Parathyroid adenoma (tissue), 2 donors: Measurements from ENCODE around the gene ZNF532.

Source experiments
- H2AFZ ChIP-seq: fragments of 300-600 bp; sonication (generic); one replicate; pipeline ENCODE4 v1.7.0; 2017; ENCODE audit warnings: antibody characterized with exemption, mild to moderate bottlenecking
- H3K27ac ChIP-seq: fragments of 300-600 bp; sonication (generic); one replicate; pipeline ENCODE4 v1.7.0; 2017
- H3K27me3 ChIP-seq: fragments of 300-600 bp; sonication (generic); one replicate; pipeline ENCODE4 v1.7.0; 2017; ENCODE audit warnings: low read length; ENCODE audit not compliant: control insufficient read depth, insufficient read depth
- H3K36me3 ChIP-seq: fragments of 300-600 bp; sonication (generic); one replicate; pipeline ENCODE4 v1.7.0; 2017; ENCODE audit warnings: low read length; ENCODE audit not compliant: control insufficient read depth, insufficient read depth
- H3K4me1 ChIP-seq: fragments of 300-600 bp; sonication (generic); one replicate; pipeline ENCODE4 v1.7.0; 2017; ENCODE audit warnings: control low read depth
- H3K4me2 ChIP-seq: fragments of 300-600 bp; sonication (generic); one replicate; pipeline ENCODE4 v1.7.0; 2017; ENCODE audit warnings: low read length
- H3K4me3 ChIP-seq: fragments of 300-600 bp; sonication (generic); one replicate; pipeline ENCODE4 v1.7.0; 2017; ENCODE audit warnings: low read depth, low read length
- H3K79me2 ChIP-seq: fragments of 300-600 bp; sonication (generic); one replicate; pipeline ENCODE4 v1.7.0; 2017; ENCODE audit warnings: control low read depth
- H3K9ac ChIP-seq: fragments of 300-600 bp; sonication (generic); one replicate; pipeline ENCODE4 v1.7.0; 2017; ENCODE audit warnings: mild to moderate bottlenecking
- H3K9me3 ChIP-seq: fragments of 300-600 bp; sonication (generic); one replicate; pipeline ENCODE4 v1.7.0; 2017; ENCODE audit warnings: low read length; ENCODE audit not compliant: control insufficient read depth
- TF ChIP-seq, protein P1 (sequence below): fragments of 300-600 bp; sonication (generic); IDR thresholded peaks from one replicate; pipeline ENCODE4 v1.7.0; 2017; ENCODE audit warnings: antibody characterized with exemption, mild to moderate bottlenecking
- donor health status: primary hyperparathyroidism.

ZNF532 gene

DNA sequence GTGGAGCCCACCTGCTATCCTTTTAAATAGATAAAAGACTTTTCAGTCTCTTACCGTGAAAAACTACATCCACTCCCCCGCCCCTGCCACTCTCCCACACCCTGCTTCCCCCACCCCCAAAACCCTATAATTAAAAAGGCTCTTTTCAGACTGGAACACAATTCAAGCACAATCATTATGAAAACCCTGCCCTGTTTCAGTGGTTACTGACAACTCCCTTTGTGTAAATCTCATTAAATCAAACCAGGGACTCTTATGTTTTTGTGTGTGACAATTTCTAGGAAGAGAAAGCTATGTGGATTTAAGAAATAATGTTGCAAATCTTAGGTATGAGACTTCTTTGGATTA lies 21.0 kb upstream of the ZNF532 start:
- Histone ChIP-seq H3K4me3 (no peak overlapping the region), H3K36me3 (no peaks in the 10 kb centered on the region), H3K4me2 (no peak overlapping the region), H2AFZ (no peak overlapping the region), H3K27me3 (no peaks in the 10 kb centered on the region), H3K9ac (no peak overlapping the region), H3K79me2 (no peaks in the 10 kb centered on the region), H3K4me1 (no peaks in the 10 kb centered on the region), H3K9me3 (no peaks in the 10 kb centered on the region), H3K27ac (no peak overlapping the region)
- TF ChIP-seq, protein P1, sequence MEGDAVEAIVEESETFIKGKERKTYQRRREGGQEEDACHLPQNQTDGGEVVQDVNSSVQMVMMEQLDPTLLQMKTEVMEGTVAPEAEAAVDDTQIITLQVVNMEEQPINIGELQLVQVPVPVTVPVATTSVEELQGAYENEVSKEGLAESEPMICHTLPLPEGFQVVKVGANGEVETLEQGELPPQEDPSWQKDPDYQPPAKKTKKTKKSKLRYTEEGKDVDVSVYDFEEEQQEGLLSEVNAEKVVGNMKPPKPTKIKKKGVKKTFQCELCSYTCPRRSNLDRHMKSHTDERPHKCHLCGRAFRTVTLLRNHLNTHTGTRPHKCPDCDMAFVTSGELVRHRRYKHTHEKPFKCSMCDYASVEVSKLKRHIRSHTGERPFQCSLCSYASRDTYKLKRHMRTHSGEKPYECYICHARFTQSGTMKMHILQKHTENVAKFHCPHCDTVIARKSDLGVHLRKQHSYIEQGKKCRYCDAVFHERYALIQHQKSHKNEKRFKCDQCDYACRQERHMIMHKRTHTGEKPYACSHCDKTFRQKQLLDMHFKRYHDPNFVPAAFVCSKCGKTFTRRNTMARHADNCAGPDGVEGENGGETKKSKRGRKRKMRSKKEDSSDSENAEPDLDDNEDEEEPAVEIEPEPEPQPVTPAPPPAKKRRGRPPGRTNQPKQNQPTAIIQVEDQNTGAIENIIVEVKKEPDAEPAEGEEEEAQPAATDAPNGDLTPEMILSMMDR: no peak

DNA sequence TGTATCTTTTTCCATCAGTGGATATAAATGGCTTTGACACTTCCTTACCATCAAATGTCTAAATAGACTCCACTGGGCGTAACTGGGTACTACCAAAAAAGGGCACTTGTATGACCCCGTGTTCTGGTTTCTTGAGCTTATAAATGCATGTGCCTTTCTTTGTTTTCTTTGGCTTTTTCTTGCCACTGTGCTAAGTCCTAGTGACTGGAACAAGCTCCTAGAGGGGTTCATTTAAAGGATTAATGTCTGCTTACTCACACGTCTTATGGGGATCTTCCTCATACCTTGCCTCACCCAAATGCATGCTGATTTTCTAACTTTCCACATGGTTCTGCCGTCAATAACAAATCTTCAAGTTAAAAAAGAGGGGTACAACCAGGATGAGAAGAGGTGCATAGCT lies 19.8 kb upstream of the ZNF532 start:
- H2AFZ ChIP-seq: no peak overlapping the region
- TF ChIP-seq, protein P1: no peak

GRCh38 chr18:58845928-58846724 lies 18.6 kb upstream of the ZNF532 start:
- Histone ChIP-seq H3K27me3 (no peaks in the 10 kb centered on the region), H2AFZ (no peak overlapping the region), H3K4me2 (no peak overlapping the region), H3K4me1 (peaks cover 6% of the 10 kb centered on the region), H3K9ac (no peak overlapping the region), H3K79me2 (no peaks in the 10 kb centered on the region), H3K4me3 (no peak overlapping the region), H3K27ac (no peak overlapping the region), H3K9me3 (no peaks in the 10 kb centered on the region), H3K36me3 (no peaks in the 10 kb centered on the region)
- TF ChIP-seq, protein P1: no peak

More for the DNA sequence above, 19.8 kb upstream of the ZNF532 start:
- Histone ChIP-seq H3K4me3 (no peak overlapping the region), H3K36me3 (no peaks in the 10 kb centered on the region), H3K4me1 (no peaks in the 10 kb centered on the region), H3K27ac (no peak overlapping the region), H3K27me3 (no peaks in the 10 kb centered on the region), H3K79me2 (no peaks in the 10 kb centered on the region), H3K9me3 (no peaks in the 10 kb centered on the region), H3K4me2 (no peak overlapping the region), H3K9ac (no peak overlapping the region)

- Histone ChIP-seq H3K4me3 (no peak overlapping the region), H3K4me2 (no peak overlapping the region), H3K9ac (no peak overlapping the region), H3K9me3 (no peaks in the 10 kb centered on the region), H3K27ac (no peak overlapping the region), H3K36me3 (no peaks in the 10 kb centered on the region), H3K4me1 (peaks cover 6% of the 10 kb centered on the region), H3K79me2 (no peaks in the 10 kb centered on the region), H3K27me3 (no peaks in the 10 kb centered on the region), H2AFZ (no peak overlapping the region)
- TF ChIP-seq, protein P1: no peak
Measured at GRCh38 chr18:58847383-58848071, 17.1 kb upstream of the ZNF532 start.
